Measurements from ENCODE around the gene C5orf63. TPM values are rescaled to one million over a fixed set of nuclear protein-coding genes. Genes with fewer than 3 reads are reported as not detected.
A peak's percentile ranks its signal among the peaks of the same experiment; 100 is the strongest.
"Not testable (repeated sequence)": the region's sequence is repeated elsewhere in the genome, so short reads cannot be mapped to it uniquely, and the experiment has no call there.

C5orf63 gene
- total and polyA plus RNA-seq, 7 donors, result 0.55 to 10.9 (median 4.1) TPM

- intact Hi-C loops (cut with DNase I), result no loop called here
- Histone ChIP-seq H3K4me3 (no peak overlapping the region), H3K9me3 (no peaks in the 10 kb centered on the region), H3K27me3 (peaks cover 0 to 5% (median 0%) of the 10 kb centered on the region in 3 donors), H3K27ac (no peak overlapping the region), H3K36me3 (no peaks in the 10 kb centered on the region), H3K4me1 (peaks cover 0 to 19% (median 4%) of the 10 kb centered on the region in 4 donors)
- WGBS, 2 donors, result 85 to 94% methylated on average over 2 of the region's 2 CpGs
- TF ChIP-seq EP300 (IDR thresholded peaks at IDR 0.05) (no peak), POLR2AphosphoS5 (IDR thresholded peaks at IDR 0.05) (no peak), POLR2A (IDR thresholded peaks at IDR 0.05) (no peak)
- TF ChIP-seq, protein P1, sequence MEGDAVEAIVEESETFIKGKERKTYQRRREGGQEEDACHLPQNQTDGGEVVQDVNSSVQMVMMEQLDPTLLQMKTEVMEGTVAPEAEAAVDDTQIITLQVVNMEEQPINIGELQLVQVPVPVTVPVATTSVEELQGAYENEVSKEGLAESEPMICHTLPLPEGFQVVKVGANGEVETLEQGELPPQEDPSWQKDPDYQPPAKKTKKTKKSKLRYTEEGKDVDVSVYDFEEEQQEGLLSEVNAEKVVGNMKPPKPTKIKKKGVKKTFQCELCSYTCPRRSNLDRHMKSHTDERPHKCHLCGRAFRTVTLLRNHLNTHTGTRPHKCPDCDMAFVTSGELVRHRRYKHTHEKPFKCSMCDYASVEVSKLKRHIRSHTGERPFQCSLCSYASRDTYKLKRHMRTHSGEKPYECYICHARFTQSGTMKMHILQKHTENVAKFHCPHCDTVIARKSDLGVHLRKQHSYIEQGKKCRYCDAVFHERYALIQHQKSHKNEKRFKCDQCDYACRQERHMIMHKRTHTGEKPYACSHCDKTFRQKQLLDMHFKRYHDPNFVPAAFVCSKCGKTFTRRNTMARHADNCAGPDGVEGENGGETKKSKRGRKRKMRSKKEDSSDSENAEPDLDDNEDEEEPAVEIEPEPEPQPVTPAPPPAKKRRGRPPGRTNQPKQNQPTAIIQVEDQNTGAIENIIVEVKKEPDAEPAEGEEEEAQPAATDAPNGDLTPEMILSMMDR (IDR thresholded peaks at IDR 0.05), result no peak
- no peak for DNase-seq
Measured at GRCh38 chr5:127026166-127026565, 47.1 kb downstream of the C5orf63 start.

GRCh38 chr5:127025467-127025866 is 47.8 kb downstream of the C5orf63 start:
- TF ChIP-seq POLR2A (IDR thresholded peaks at IDR 0.05) (no peak), POLR2AphosphoS5 (IDR thresholded peaks at IDR 0.05) (no peak), EP300 (IDR thresholded peaks at IDR 0.05) (no peak)
- TF ChIP-seq, protein P1 (IDR thresholded peaks at IDR 0.05), result no peak
- intact Hi-C loops (cut with DNase I), result no loop called here
- 79 to 83% methylated on average over 1 of the region's 1 CpG for WGBS, 2 donors
- Histone ChIP-seq H3K36me3 (no peaks in the 10 kb centered on the region), H3K4me3 (no peak overlapping the region), H3K9me3 (no peaks in the 10 kb centered on the region), H3K27ac (no peak overlapping the region), H3K27me3 (peaks cover 0 to 5% (median 0%) of the 10 kb centered on the region in 3 donors), H3K4me1 (peaks cover 0 to 15% (median 2%) of the 10 kb centered on the region in 4 donors)
- DNase-seq, result no peak

GRCh38 chr5:127024821-127025220 is 48.5 kb downstream of the C5orf63 start:
- intact Hi-C loops (cut with DNase I), result no loop called here
- peaks cover 0 to 5% (median 0%) of the 10 kb centered on the region in 3 donors for H3K27me3 ChIP-seq
- no peaks in the 10 kb centered on the region for H3K36me3 ChIP-seq
- H3K27ac ChIP-seq, result no peak overlapping the region
- no peaks in the 10 kb centered on the region for H3K9me3 ChIP-seq
- no peak overlapping the region for H3K4me3 ChIP-seq
- 65 to 84% methylated on average over 4 of the region's 4 CpGs for WGBS, 2 donors
- H3K4me1 ChIP-seq, result peaks cover 0 to 12% (median 2%) of the 10 kb centered on the region in 4 donors
- DNase-seq, result no peak
- TF ChIP-seq POLR2AphosphoS5 (IDR thresholded peaks at IDR 0.05), result peak in 1 of 4 donors; percentile 31
- TF ChIP-seq, protein P1 (IDR thresholded peaks at IDR 0.05), result no peak

- 94 to 95% methylated on average over 7 of the region's 7 CpGs for WGBS, 2 donors
- intact Hi-C loops (cut with DNase I); H3K36me3 ChIP-seq; H3K4me3 ChIP-seq; H3K4me1 ChIP-seq; DNase-seq; H3K27ac ChIP-seq; H3K9me3 ChIP-seq; H3K27me3 ChIP-seq: not testable (repeated sequence)
Measured at GRCh38 chr5:127023552-127024191, 49.6 kb downstream of the C5orf63 start.

DNA sequence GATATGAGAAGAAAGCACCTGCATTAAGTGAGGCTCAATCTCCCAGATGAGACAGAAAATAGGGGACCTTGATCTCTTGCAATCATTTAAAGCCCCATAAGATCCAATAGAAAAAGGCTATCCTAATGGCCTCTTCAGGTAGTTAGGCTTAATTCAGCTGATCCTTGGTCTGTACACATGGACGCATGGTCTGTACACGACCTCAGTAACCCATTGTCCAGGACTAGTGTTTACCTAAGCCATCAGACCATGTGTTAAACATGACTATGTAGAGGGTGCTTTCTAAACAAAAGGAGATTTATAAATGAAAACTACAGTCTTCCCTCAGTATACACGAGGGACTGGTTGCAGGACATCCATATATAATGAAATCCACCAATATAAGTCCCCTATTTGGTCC is 50.5 kb downstream of the C5orf63 start:
- no peak for DNase-seq
- Histone ChIP-seq H3K27ac (no peak overlapping the region), H3K4me3 (no peak overlapping the region), H3K4me1 (no peaks in the 10 kb centered on the region), H3K9me3 (no peaks in the 10 kb centered on the region), H3K36me3 (no peaks in the 10 kb centered on the region), H3K27me3 (no peaks in the 10 kb centered on the region)
- intact Hi-C loops (cut with DNase I), result no loop called here
- TF ChIP-seq EP300 (IDR thresholded peaks at IDR 0.05) (no peak), POLR2A (IDR thresholded peaks at IDR 0.05) (no peak), POLR2AphosphoS5 (IDR thresholded peaks at IDR 0.05) (no peak)
- TF ChIP-seq, protein P1 (IDR thresholded peaks at IDR 0.05), result no peak
- WGBS, 2 donors, result 75 to 84% methylated on average over 3 of the region's 3 CpGs
